Ovary (tissue), 3 donors: Measurements from ENCODE around the gene WIZ.

ENCODE experiments used
- CTCF ChIP-seq, 3 donors: fragments of 450-650 bp in 2 of 3; fragments of 200-600 bp in 1 of 3; IDR thresholded peaks; one replicate each; pipeline versions ENCODE4 v1.5.1 to v1.8.0; 2016 to 2022; ENCODE audit warnings: antibody characterized with exemption in 3 of 3, mild to moderate bottlenecking in 1 of 3
- EP300 ChIP-seq: sonication (generic); formaldehyde crosslinking; IDR thresholded peaks from one replicate; pipeline ENCODE4 v1.6.1; 2017; ENCODE audit warnings: antibody characterized with exemption
- POLR2A ChIP-seq: fragments of 450-650 bp; IDR thresholded peaks from one replicate; pipeline ENCODE4 v1.6.1; 2017; ENCODE audit warnings: antibody characterized with exemption, mild to moderate bottlenecking, moderate library complexity
- donor health status: DM: no; HTN: no; CAD: no.

GRCh38 chr19:15390814-15391213 lies 58.9 kb downstream of the WIZ start:
- TF ChIP-seq POLR2A (no peak), CTCF (IDR thresholded peaks at IDR 0.05) (no peak), EP300 (no peak)
